ENCODE results near the gene DOCK9. TPM values are rescaled to one million over a fixed set of nuclear protein-coding genes. Genes with fewer than 3 reads are reported as not detected.

The DOCK9 gene
- total and polyA plus RNA-seq, 2 donors (not counting 1 experiment from before 2014, with no cell fraction given), result 18.5 to 28.0 TPM

DNA sequence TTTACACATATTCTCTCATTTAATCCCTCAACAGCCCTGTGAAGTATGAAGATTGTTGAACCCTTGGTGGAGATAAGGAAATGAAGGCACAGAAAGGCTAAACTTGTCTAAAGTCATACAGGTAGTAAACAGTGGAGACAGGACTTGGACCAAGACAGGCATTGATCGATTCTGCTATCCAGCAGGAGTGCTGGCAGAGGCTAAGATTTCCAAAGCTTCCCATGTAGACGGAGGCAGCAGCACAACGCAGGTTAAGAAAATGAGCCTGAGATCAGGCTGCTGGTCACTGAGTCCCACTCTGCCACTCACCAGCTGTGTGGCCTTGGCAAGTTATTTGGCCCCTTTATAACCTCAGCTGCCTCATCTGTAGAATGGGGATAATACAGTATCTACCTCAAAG lies 140.0 kb downstream of the DOCK9 start:
- DNase-seq, result no peak
- H3K79me2 ChIP-seq (ENCODE audit: control insufficient read depth, insufficient read depth, low read length), result no peaks in the 10 kb centered on the region
- H3K27ac ChIP-seq (ENCODE audit: low read length in 2 of 2), result no peak overlapping the region
- TF ChIP-seq, protein P1, sequence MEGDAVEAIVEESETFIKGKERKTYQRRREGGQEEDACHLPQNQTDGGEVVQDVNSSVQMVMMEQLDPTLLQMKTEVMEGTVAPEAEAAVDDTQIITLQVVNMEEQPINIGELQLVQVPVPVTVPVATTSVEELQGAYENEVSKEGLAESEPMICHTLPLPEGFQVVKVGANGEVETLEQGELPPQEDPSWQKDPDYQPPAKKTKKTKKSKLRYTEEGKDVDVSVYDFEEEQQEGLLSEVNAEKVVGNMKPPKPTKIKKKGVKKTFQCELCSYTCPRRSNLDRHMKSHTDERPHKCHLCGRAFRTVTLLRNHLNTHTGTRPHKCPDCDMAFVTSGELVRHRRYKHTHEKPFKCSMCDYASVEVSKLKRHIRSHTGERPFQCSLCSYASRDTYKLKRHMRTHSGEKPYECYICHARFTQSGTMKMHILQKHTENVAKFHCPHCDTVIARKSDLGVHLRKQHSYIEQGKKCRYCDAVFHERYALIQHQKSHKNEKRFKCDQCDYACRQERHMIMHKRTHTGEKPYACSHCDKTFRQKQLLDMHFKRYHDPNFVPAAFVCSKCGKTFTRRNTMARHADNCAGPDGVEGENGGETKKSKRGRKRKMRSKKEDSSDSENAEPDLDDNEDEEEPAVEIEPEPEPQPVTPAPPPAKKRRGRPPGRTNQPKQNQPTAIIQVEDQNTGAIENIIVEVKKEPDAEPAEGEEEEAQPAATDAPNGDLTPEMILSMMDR (IDR thresholded peaks at IDR 0.05), result no peak
- TF ChIP-seq EZH2 (IDR thresholded peaks at IDR 0.05; ENCODE audit: borderline replicate concordance, insufficient read depth, low read depth, low read length, poor library complexity, severe bottlenecking), result no peak
- no peak overlapping the region for H2AFZ ChIP-seq (ENCODE audit: insufficient read depth, low read depth, low read length, poor library complexity, severe bottlenecking)
- WGBS (ENCODE audit: insufficient coverage), result 97% methylated on average over 3 of the region's 3 CpGs
- ChIA-PET POLR2A (no interaction called here), CTCF (interaction anchor here (0.7 to 1.6 kb wide), 4 partner anchors 12 to 37 kb away, joined by 3 to 8 read pairs (median 3); no protein-coding TSS in a partner anchor)
- H3K4me1 ChIP-seq (ENCODE audit: control insufficient read depth in 2 of 2, insufficient read depth in 2 of 2, low read length in 2 of 2), result no peaks in the 10 kb centered on the region
- H3K36me3 ChIP-seq (replicated peaks in 1 of 2; ENCODE audit: control extremely low read depth in 1 of 2, control insufficient read depth in 1 of 2, extremely low read depth in 1 of 2, insufficient read depth in 2 of 2, low read length in 1 of 2), result no peaks in the 10 kb centered on the region
- intact Hi-C loops (cut with micrococcal nuclease), result no loop called here
- H3K4me3 ChIP-seq (ENCODE audit: control extremely low read depth in 1 of 5, extremely low read depth in 1 of 5, insufficient read depth in 1 of 5, low read depth in 2 of 5, low read length in 4 of 5), result no peak overlapping the region
- Mint-ChIP-seq H3K4me3 (no peak overlapping the region), H3K4me1 (peaks cover 1% of the 10 kb centered on the region), H3K27me3 (no peaks in the 10 kb centered on the region), H3K9me3 (ENCODE audit: insufficient read depth) (no peaks in the 10 kb centered on the region), H3K27ac (no peak overlapping the region)
- H3K9me3 ChIP-seq (ENCODE audit: control extremely low read depth in 1 of 3, control insufficient read depth in 2 of 3, insufficient read depth in 1 of 3, low read length in 2 of 3), result no peaks in the 10 kb centered on the region
- ATAC-seq (ENCODE audit: low read depth), result no peak
- no peaks in the 10 kb centered on the region for H3K27me3 ChIP-seq (replicated peaks in 1 of 4; ENCODE audit: control extremely low read depth in 1 of 4, control insufficient read depth in 3 of 4, insufficient read depth in 4 of 4, low read length in 3 of 4)
- H3K9ac ChIP-seq (ENCODE audit: low read length), result no peak overlapping the region
- no peaks in the 10 kb centered on the region for H4K20me1 ChIP-seq (ENCODE audit: control insufficient read depth, insufficient read depth, low read length, poor library complexity, severe bottlenecking)
- no peak overlapping the region for H3K4me2 ChIP-seq (replicated peaks; ENCODE audit: low read depth, low read length, poor library complexity, severe bottlenecking)

DNA sequence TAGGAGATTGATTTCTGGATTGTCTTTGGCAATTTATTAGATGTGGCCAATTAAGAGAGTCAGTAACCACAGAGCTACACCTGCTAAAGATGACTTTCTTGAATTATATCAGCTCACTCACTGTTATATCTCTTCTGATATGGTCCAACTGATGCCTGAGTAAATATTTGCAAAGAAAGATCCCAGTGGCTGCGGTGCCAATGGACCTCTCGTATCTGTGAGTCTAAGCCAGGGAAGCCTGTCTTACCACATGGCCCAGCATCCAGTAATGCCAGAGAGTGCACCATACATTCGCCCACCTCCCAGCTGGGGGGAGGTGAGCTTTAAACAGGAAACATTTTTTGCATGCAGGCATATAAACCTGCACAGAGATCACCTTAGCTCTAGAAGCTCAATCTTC lies 142.7 kb downstream of the DOCK9 start:
- no peak overlapping the region for H3K27ac Mint-ChIP-seq
- H3K4me1 ChIP-seq (ENCODE audit: control insufficient read depth in 2 of 2, insufficient read depth in 2 of 2, low read length in 2 of 2), result no peaks in the 10 kb centered on the region
- H3K9me3 ChIP-seq (ENCODE audit: control extremely low read depth in 1 of 3, control insufficient read depth in 2 of 3, insufficient read depth in 1 of 3, low read length in 2 of 3), result no peaks in the 10 kb centered on the region
- ATAC-seq (ENCODE audit: low read depth) (no peak), DNase-seq (no peak)
- H3K79me2 ChIP-seq (ENCODE audit: control insufficient read depth, insufficient read depth, low read length), result no peaks in the 10 kb centered on the region
- H3K27ac ChIP-seq (ENCODE audit: low read length in 2 of 2), result no peak overlapping the region
- H3K9me3 Mint-ChIP-seq (ENCODE audit: insufficient read depth), result no peaks in the 10 kb centered on the region
- H3K4me3 ChIP-seq (ENCODE audit: control extremely low read depth in 1 of 5, extremely low read depth in 1 of 5, insufficient read depth in 1 of 5, low read depth in 2 of 5, low read length in 4 of 5), result no peak overlapping the region
- intact Hi-C loops (cut with micrococcal nuclease), result no loop called here
- no peaks in the 10 kb centered on the region for H3K4me1 Mint-ChIP-seq
- H3K4me3 Mint-ChIP-seq, result no peak overlapping the region
- no peak overlapping the region for H2AFZ ChIP-seq (ENCODE audit: insufficient read depth, low read depth, low read length, poor library complexity, severe bottlenecking)
- H4K20me1 ChIP-seq (ENCODE audit: control insufficient read depth, insufficient read depth, low read length, poor library complexity, severe bottlenecking), result no peaks in the 10 kb centered on the region
- H3K27me3 Mint-ChIP-seq, result no peaks in the 10 kb centered on the region
- no peak overlapping the region for H3K9ac ChIP-seq (ENCODE audit: low read length)
- POLR2A ChIA-PET, result no interaction called here
- H3K27me3 ChIP-seq (replicated peaks in 1 of 4; ENCODE audit: control extremely low read depth in 1 of 4, control insufficient read depth in 3 of 4, insufficient read depth in 4 of 4, low read length in 3 of 4), result no peaks in the 10 kb centered on the region
- WGBS (ENCODE audit: insufficient coverage), result 100% methylated on average over 2 of the region's 3 CpGs
- CTCF ChIA-PET, result no interaction called here
- no peak overlapping the region for H3K4me2 ChIP-seq (replicated peaks; ENCODE audit: low read depth, low read length, poor library complexity, severe bottlenecking)
- no peaks in the 10 kb centered on the region for H3K36me3 ChIP-seq (replicated peaks in 1 of 2; ENCODE audit: control extremely low read depth in 1 of 2, control insufficient read depth in 1 of 2, extremely low read depth in 1 of 2, insufficient read depth in 2 of 2, low read length in 1 of 2)
- TF ChIP-seq, protein P1 (IDR thresholded peaks at IDR 0.05), result no peak
- no peak for TF ChIP-seq EZH2 (IDR thresholded peaks at IDR 0.05; ENCODE audit: borderline replicate concordance, insufficient read depth, low read depth, low read length, poor library complexity, severe bottlenecking)
